Stimulated activated naive CD4-positive, alpha-beta T cell treated with Interleukin-2 at 50 U/mL for 16 hours (primary cell): ENCODE results near the gene CAPN3.
"Not testable (repeated sequence)": the region's sequence is repeated elsewhere in the genome, so short reads cannot be mapped to it uniquely, and the experiment has no call there.

ENCODE experiments used
- DNase-seq: peaks from one replicate; lab custom pipeline; 2025; lab: John Stamatoyannopoulos, UW

The CAPN3 gene

DNA sequence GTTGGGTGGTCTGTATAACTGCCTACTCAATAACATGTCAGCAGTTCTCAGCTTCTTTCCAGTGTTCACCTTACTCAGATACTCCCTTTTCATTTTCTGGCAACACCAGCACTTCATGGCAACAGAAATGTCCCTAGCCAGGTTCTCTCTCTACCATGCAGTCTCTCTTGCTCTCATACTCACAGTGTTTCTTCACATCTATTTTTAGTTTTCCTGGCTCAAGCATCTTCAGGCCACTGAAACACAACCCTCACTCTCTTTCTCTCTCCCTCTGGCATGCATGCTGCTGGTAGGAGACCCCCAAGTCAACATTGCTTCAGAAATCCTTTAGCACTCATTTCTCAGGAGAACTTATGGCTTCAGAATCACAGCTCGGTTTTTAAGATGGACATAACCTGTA, at the start of gene CAPN3:
CAPN3 (plus strand) TSS at position 253 of the 400 bp plus-strand sequence. CDS start 305 bp downstream, outside the sequence.
- no peak for DNase-seq

DNA sequence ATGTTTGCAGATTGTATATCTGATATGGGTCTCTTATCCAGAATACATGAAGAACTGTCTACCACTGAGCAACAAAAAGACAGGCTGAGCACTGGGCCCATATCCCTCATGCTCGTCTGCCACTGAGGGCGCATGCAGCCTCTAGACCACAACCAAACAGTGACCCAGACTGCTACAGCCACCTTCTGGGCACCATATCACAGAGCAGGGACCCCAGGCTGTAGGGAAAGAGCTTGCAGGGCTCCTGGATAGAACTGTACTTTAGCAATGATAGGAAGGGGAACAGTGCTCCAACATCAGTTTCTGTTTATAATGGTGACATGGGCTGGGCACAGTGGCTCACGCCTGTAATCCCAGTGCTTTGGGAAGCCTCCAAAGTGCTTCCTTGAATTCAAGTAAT, 45.8 kb upstream of the CAPN3 start:
- DNase-seq, result no peak

DNA sequence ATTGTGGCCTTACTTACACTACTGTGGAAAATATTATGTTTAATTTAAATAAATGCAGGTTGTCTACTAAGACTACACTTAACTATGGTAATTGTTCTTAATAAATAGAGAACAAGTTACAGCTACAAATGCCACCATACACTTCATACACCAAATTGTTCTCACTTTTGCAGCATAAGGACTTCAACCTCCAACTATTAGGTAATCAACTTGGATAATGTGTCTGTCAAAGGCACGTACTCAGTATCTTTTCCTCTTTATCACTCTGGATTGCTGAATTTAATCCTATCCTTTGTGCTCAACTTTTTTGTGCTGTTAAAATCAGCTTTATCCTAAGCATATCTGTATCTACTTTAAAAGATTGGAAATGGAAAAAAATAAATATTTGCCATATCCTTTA, 44.5 kb upstream of the CAPN3 start:
- no peak for DNase-seq

DNA sequence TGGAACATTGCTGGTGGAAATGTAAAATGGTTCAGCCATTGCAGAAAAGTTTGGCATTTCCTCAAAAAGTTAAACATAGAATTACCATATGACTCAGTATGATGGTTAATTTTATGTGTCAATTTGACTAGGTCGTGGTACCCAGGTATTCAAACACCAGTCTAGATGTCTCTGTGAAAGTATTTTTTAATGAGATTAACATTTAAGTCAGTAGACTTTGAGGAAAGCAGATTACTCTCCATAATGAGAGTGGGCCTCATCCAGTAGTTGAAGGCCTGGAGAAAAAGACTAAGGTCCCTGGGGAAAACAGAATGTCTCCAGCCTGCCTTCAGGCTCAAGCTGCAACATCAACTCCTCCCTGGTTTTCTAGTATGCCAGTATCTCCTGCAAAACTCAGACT, 43.8 kb upstream of the CAPN3 start:
- DNase-seq, result no peak

DNA sequence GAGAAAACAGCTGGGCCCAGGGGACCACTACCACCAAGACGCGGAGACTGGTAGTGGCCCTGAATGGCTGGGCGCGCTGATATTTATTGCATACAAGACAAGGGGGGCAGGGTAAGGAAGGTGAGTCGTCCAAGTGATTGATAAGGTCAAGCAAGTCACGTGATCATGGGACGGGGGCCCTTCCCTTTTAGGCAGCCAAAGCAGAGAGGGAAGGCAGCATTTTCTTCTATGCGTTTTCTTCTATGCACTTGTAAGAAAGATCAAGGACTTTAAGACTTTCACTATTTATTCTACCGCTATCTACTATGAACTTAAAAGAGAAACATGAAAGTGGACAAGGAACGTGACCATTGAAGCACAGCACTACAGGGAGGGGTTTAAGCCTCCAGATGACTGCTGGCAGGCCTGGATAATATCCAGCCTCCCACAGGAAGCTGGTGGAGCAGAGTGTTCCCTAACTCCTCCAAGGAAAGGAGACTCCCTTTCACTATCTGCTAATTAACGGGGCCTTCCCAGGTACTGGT, 43.0 kb upstream of the CAPN3 start:
- DNase-seq, result not testable (repeated sequence)

DNA sequence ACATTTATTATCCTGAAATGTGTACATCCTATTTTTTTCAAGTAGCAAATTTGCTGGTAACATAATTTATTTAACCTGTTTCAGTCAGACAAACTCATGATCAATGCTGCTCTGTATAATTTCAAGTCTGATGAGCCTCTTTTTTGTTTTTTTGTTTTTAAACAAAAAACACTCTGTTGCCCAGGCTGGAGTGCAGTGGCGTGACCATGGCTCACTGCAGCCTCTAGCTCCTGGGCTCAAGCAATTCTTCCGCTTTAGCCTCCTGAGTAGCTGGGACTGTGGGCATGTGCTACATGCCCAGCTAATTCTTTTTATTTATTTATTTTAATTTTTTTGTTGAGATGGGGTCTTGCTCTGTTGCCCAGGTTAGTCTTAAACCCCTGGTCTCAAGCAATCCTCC, 40.1 kb upstream of the CAPN3 start:
- no peak for DNase-seq

DNA sequence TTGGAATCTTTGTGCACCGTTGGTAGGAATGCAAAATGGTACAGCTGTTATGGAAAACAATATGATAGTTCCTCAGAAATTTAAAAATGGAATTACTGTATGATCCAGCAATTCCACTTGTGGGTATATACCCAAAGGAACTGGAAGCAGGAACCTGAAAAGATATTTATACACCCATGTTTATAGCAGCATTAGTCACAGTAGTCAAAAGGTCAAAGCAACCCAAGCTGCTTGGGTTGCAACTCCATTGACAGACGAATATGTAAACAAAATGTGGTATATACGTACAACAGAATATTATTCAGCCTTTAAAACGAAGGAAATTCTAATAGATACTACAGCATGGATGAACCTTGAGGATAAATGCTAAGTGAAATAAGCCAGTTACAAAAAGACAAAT, 35.0 kb upstream of the CAPN3 start:
- DNase-seq, result no peak

DNA sequence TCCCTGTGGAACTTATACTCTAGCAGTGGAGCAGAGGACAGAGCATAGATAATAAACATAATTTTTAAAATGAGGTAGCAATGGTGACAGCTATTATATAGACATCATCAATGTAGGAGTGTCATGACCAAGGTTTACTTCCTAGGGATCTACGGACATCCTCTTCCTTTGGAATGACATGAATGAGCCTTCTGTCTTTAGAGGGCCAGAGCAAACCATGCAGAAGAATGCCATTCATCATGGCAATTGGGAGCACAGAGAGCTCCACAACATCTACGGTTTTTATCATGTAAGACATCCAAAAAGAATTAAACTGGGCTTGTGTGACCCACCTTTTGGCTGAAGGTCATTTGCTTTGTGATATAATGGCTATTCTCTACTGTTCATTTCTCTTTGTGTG, 30.1 kb upstream of the CAPN3 start:
- no peak for DNase-seq

DNA sequence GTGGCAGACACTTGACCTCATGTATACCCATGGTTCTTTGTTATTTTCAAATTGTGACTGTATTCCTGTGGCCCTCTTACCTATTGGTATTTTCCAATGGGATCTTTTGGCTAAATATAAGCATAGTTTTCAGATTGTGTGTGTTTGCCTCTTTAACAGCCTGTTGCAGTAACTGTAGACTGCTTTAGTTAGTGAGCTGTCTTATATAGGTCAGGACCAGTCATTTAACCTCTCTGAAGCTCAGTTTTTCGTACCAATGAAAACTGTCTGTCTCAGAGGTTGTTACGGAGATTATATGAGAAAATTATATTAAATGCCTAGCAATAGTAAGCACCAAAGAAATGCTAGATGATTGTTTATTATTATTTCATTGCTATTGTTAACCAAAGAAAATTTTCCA, 29.3 kb upstream of the CAPN3 start:
- no peak for DNase-seq

DNA sequence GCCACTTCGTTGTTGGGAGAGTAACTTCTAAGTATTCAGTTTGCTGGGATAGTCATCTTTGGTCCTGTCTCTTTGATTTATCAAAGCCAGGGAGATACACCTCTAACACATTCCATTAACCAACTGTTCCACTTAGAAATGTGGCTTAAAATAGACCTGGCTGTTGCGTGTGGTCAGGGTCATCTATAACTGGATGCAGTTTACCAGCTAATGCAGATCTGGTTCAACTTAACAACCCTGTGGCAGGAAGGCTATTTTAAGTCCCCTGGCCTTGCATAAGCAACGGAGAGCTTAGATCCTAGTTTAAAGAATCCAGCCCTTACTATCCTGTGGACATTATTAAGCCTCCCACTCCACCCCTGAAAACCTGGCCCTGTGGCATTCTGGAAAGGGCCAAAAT, 28.1 kb upstream of the CAPN3 start:
- no peak for DNase-seq

DNA sequence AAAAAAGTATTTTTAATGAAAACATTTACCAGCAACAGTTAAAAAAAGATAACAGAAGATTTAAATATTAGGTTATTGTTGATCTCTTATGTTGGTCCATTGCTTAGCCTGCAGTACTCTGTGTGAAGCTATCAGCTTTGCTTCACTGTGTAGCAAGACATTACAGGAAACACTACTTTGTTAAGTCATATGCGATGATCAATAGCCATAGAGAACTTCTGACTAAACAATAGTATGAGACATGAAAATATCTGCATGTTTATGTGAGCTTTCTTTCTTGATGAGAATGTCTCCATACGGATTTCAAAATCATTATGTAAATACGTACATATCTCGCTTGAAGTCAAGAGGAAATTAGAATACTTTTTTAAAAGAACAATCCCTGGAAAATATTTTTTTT, 27.0 kb upstream of the CAPN3 start:
- no peak for DNase-seq

DNA sequence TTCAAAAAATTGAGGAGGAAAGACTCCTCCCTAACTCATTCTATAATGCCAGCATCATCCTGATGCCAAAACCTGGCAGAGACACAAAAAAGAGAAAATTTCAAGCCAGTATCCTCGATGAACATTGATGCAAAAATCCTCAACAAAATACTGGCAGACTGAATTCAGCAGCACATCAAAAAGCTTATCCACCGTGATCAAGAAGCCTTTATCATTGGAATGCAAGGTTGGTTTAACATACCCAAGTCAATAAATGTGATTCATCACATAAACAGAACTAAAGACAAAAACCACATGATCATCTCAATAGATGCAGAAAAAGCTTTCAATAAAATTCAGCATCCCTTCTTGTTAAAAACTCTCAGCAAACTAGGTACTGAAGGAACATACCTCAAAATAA, 24.2 kb upstream of the CAPN3 start:
- DNase-seq, result no peak

DNA sequence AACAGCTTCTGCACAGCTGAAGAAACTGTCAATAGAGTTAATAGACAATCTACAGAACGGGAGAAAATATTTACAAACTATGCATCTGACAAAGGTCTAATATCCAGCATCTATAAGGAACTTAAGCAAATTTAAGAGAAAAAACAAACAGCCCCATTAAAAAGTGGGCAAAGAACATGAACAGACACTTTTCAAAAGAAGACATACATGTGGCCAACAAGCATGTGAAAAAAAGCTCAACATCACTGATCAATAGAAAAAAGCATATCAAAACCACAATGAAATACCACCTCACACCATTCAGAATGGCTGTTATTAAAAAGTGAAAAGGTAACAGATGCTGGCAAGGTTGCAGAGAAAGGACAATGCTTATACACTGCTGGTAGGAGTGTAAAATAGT, 22.7 kb upstream of the CAPN3 start:
- not testable (repeated sequence) for DNase-seq

DNA sequence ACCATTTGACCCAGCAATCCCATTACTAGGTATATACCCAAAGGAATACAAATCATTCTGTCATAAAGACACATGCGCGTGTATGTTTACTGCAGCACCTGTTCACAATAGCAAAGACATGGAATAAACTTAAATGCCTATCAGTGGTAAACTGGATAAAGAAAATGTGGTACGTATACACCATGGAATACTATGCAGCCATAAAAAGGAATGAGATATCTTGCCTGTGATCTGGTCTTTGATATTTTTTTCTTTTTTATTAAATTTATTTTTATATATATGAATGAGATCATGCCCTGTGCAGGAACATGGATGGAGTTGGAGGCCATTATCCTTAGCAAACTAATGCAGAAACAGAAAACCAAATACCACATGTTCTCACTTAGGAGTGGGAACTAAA, 22.2 kb upstream of the CAPN3 start:
- not testable (repeated sequence) for DNase-seq

DNA sequence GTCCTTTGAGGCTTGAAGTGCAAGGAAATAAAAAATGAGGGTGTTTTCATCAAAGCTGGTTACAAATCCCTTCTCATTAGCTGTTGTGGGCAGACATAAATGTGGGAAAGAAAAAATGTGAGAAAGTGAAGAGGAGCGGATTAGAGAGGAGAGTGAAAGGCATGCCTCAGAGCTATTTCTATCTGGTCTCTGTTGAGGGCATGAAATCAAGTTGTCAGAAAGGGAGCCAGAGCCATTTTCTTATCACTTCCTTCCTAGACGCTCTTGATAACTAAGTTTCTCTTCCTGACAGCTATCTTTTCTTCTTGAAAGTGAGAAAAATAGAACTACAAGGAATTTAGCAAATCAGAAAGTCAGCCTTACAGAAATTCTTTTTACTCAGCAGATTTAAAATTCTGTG, 20.8 kb upstream of the CAPN3 start:
- no peak for DNase-seq

DNA sequence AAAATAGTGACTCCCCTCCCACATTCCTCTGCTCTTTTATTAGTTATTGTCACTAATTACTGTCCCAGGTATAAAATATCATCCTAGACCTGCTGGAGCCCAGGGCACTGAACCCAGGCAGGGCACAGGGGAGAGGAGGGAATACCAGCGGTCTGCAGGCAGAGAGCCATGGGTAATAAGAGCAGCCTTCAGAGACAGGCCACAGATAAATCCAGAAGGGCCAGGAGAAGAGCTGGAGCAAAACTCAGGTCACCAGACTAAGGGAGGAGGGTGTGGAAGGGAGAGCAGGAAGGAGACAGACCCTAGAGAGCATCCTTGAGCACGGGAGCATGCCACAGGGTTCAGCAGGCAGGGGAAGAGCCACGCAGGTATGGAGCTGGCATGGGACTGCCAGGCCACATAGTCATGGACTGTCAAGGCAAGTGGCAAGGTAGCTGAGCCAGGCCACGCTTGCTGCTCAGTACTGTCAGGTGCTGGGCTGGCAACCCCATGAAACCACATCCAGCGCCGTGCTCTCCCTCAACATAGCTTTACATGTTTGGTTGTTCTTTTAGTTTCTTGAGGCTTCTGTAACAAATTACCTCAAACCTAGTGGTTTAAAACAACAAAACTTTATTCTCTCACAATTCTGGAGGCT, 15.6 kb upstream of the CAPN3 start:
- no peak for DNase-seq

DNA sequence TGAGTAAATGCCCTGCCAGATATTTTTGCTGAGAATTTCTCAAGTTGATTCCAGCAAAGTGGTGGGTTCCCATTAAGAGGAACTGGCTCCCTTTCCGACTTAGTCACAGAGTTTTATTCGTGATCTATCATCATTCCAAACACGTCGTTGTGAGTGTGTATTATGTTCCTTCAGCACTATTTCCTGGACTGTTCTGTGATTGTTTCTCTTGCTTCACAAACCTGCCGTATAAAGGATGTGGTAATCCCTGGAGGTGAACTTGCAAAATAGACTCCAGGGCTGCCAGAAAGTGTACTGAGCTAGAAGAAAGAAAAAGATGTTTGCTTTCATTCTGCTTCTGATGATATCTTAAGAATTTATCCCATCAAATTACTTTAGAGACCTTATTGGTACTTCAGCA, 14.5 kb upstream of the CAPN3 start:
- no peak for DNase-seq

DNA sequence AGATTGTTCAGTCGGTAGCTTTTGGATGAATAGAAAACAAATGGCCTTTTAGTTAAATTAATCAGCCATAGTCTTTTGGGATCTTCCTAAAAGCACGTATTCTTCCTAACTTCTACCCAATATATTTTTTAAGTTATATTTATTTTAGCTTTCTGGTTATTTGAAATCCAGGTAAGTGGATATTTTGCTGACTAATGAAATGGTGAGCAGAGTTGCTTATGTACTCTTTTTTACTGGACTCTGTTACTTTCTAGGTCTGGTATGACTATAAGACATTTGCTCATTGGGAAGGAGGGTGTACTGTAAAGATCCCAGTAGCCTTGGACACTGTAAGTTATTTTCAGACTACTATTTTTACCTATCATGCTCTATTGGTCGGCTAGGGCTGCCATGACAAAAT, 13.8 kb upstream of the CAPN3 start:
- no peak for DNase-seq

DNA sequence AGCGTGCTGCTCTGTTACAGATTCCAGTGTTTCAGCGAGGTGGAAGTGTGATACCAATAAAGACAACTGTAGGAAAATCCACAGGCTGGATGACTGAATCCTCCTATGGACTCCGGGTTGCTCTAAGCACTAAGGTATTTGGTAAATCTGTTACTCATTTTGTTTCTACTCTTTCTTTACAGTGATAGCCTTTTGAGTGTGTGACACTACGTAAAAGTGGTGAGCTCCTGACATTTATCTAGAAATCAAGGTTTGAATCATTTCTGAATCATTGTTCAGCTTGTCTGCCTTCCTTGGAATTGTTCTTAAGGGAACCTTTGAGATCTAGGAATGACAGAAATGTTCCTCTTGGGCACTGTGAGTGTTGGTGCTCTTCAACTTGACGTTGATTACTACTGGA, 11.2 kb upstream of the CAPN3 start:
- DNase-seq, result no peak

DNA sequence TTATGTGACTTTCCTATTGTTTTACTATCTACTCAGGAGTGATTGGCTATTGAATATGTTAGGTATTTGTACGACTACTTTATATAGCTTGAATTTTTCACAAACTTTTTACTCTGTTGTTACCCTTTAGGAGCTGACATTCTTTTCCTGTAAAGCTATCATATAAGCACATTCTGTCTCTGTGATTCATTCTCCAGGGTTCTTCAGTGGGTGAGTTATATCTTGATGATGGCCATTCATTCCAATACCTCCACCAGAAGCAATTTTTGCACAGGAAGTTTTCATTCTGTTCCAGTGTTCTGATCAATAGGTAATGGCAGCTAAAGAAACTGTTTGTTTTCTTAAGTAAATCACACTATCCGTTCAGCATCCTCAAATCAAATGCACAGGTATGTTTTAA, 10.1 kb upstream of the CAPN3 start:
- DNase-seq, result no peak

DNA sequence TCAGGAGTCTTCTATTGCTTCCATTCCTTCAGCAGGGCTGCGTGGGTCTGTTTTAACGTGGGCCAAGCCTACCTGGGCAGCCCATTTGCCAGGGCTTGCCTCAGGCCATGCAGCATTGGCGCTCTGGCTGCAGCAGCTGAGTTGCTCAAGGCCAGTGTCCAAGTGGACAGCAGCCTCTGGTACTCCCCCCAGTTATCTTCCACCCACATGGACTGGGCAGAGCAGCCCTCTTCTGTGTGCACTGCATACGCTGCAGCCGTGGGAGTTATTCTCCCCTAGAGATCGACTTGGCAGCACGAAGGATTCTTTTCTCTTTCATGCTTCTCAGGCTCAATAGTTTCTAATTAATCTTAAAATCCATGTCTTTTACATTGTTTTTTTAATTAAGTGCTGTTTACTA, 6.9 kb upstream of the CAPN3 start:
- no peak for DNase-seq

DNA sequence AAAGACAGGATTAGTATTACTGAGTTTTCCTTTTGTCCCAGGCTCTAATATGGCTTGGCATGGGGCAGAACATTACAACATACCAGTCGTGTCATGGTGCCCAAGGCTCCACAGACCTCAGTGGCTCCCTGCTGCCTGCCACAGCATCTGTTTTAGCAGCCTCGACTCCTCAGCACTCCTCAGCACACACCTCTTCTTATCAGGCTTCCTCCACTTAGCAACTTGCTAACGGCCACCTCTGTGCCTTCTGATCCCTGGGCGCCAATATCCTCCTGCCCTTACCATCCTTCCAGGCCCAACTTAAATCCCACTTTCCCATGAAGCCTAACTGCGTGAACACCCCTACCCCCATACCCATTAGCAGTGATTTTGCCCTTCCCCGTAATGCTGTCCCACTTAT, 6.2 kb upstream of the CAPN3 start:
- DNase-seq, result no peak

DNA sequence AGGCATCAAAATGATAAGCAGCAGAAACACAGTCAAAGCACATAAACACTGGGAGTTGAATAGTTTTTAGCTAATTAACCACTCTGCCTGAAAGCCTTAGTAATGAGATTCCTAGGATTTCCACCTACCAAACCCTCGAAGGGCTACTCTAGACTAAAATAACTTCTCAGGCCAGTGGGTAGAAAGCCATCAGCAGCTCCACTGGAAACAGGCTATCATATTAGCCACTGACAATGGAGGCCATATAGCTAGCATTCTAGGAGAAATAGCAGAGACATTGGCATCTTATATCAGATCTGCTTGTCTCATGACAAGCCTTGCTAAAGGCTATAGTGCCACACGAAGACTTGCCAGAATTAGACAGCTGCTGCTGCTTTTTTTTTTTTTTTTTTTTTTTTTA, 4.5 kb upstream of the CAPN3 start:
- DNase-seq, result no peak

DNA sequence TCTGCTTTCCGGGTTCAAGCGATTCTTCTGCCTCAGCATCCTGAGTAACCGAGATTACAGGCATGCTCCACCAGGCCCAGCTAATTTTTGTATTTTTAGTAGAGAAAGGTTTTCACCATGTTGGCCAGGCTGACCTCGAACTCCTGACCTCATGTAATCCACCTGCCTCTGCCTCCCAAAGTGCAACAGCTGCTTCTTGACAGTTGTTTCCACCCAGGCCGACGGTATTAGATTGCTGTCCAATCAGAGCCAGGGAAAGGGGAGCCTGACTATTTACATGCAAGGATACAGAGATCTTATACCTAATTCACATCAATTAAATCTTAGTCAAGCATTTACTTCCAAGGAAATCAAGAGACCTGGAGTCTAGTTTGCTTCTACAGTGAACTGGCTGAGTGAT, 4.0 kb upstream of the CAPN3 start:
- no peak for DNase-seq

DNA sequence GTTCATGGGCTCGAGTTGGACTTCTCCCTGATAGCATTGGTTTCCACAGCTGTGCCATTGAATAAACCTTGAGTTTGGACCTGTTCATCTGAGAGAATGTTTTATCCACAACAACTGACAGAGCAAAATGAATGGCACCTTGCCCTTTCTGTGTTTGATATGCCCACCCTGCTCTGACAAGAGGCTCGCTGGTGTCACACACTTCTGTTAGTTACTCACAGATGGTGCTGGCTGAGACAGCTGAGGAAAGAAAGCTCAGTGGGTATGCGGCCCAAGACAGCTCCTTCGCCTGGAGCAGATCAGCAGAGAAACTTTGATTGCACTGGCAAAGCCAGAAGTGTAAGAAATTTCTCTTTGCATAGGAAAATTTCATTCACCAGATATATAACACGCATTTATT, 2.5 kb upstream of the CAPN3 start:
- no peak for DNase-seq
